CD14-positive monocyte (primary cell): ENCODE results near the gene GIT2. TPM values are rescaled to one million over a fixed set of nuclear protein-coding genes. Genes with fewer than 3 reads are reported as not detected.

Source experiments
- DNase-seq, 3 donors: peaks; one replicate each; pipeline ENCODE4 v3.0.0-alpha.2; 2011 to 2022
- H2AFZ ChIP-seq: 2 replicates; pipeline ENCODE4 v1.6.0; 2012; ENCODE audit warnings: mild to moderate bottlenecking, low read depth, low read length, inconsistent platforms; ENCODE audit not compliant: insufficient read depth, poor library complexity, severe bottlenecking
- H3K27ac ChIP-seq, 2 donors: 1 replicate in 1 of 2; 2 replicates in 1 of 2; pipeline ENCODE4 v1.5.1; 2012 to 2013; ENCODE audit warnings: low read length in 2 of 2, control low read depth in 1 of 2, inconsistent platforms in 1 of 2, low read depth in 1 of 2, mild to moderate bottlenecking in 1 of 2
- H3K27me3 ChIP-seq, 2 donors: one replicate each; pipeline versions ENCODE4 v1.6.0 to v1.6.1; 2011 to 2013; ENCODE audit warnings: low read length in 2 of 2; ENCODE audit not compliant: control insufficient read depth in 2 of 2, insufficient read depth in 2 of 2
- H3K36me3 ChIP-seq, 2 donors: replicated peaks in 1 of 2; 1 replicate in 1 of 2; 2 replicates in 1 of 2; pipeline versions ENCODE4 v1.5.1 to v1.6.1; 2012 to 2013; ENCODE audit warnings: low read length in 2 of 2, control low read depth in 1 of 2, inconsistent platforms in 1 of 2, mild to moderate bottlenecking in 1 of 2; ENCODE audit not compliant: insufficient read depth in 2 of 2, control insufficient read depth in 1 of 2
- H3K4me1 ChIP-seq, 2 donors: 1 replicate in 1 of 2; 2 replicates in 1 of 2; pipeline versions ENCODE4 v1.5.1 to v1.6.1; 2012 to 2013; ENCODE audit warnings: low read length in 2 of 2, control low read depth in 1 of 2, inconsistent platforms in 1 of 2, mild to moderate bottlenecking in 1 of 2, moderate library complexity in 1 of 2; ENCODE audit not compliant: insufficient read depth in 2 of 2, control insufficient read depth in 1 of 2
- H3K4me2 ChIP-seq: replicated peaks from 2 replicates; pipeline ENCODE3; 2012; ENCODE audit warnings: low read length, moderate library complexity, mild to moderate bottlenecking; ENCODE audit not compliant: poor library complexity, severe bottlenecking; ENCODE audit errors: extremely low read depth
- H3K4me3 ChIP-seq, 3 experiments: fragments of 200-600 bp in 1 of 3; sonication (generic) in 1 of 3; replicated peaks in 1 of 3; 1 replicate in 2 of 3; 2 replicates in 1 of 3; pipeline ENCODE4 v1.5.1; 2011 to 2013; ENCODE audit warnings: low read length in 3 of 3, mild to moderate bottlenecking in 3 of 3, control low read depth in 2 of 3, low read depth in 2 of 3, inconsistent platforms in 1 of 3, moderate library complexity in 1 of 3
- H3K79me2 ChIP-seq: 2 replicates; pipeline ENCODE4 v1.6.0; 2012; ENCODE audit warnings: mild to moderate bottlenecking, control low read depth, inconsistent platforms, low read length, moderate library complexity; ENCODE audit not compliant: insufficient read depth
- H3K9ac ChIP-seq: 2 replicates; pipeline ENCODE4 v1.6.0; 2017; ENCODE audit warnings: low read length, mild to moderate bottlenecking; ENCODE audit not compliant: insufficient read depth, poor library complexity, severe bottlenecking
- H3K9me3 ChIP-seq, 2 donors: replicated peaks in 1 of 2; 1 replicate in 1 of 2; 2 replicates in 1 of 2; pipeline versions ENCODE4 v1.5.1 to v1.6.1; 2012 to 2013; ENCODE audit warnings: low read length in 2 of 2, control low read depth in 1 of 2; ENCODE audit not compliant: control insufficient read depth in 1 of 2, insufficient read depth in 1 of 2
- H4K20me1 ChIP-seq: 2 replicates; pipeline ENCODE4 v1.6.0; 2012; ENCODE audit warnings: mild to moderate bottlenecking, low read length, control low read depth, moderate library complexity; ENCODE audit not compliant: insufficient read depth
- H3K27ac Mint-ChIP-seq, 7 donors: one replicate each; pipeline ENCODE4 v1.8.0; 2020; ENCODE audit warnings: mild to moderate bottlenecking in 7 of 7, mixed read lengths in 7 of 7, moderate library complexity in 6 of 7, inconsistent platforms in 2 of 7
- H3K27me3 Mint-ChIP-seq, 3 donors: one replicate each; pipeline ENCODE4 v1.8.0; 2021 to 2022; ENCODE audit warnings: low read depth in 3 of 3, mild to moderate bottlenecking in 3 of 3, mixed read lengths in 3 of 3, moderate library complexity in 3 of 3, inconsistent platforms in 1 of 3
- H3K36me3 Mint-ChIP-seq, 2 donors: one replicate each; pipeline ENCODE4 v1.8.0; 2020; ENCODE audit warnings: mixed read lengths in 2 of 2, inconsistent platforms in 1 of 2, mild to moderate bottlenecking in 1 of 2
- H3K4me1 Mint-ChIP-seq: one replicate; pipeline ENCODE4 v1.8.0; 2020; ENCODE audit warnings: mild to moderate bottlenecking, mixed read lengths
- H3K4me3 Mint-ChIP-seq, 2 donors: one replicate each; pipeline ENCODE4 v1.8.0; 2020; ENCODE audit warnings: mild to moderate bottlenecking in 2 of 2, mixed read lengths in 2 of 2, moderate library complexity in 1 of 2
- H3K9me3 Mint-ChIP-seq, 7 donors: one replicate each; pipeline ENCODE4 v1.8.0; 2020 to 2022; ENCODE audit warnings: mixed read lengths in 7 of 7, mild to moderate bottlenecking in 6 of 7, moderate library complexity in 6 of 7, inconsistent platforms in 2 of 7
- WGBS: methylation state at CpG from one replicate; pipeline ENCODE4 v1.1.5; 2013; ENCODE audit warnings: missing lambda C conversion rate; ENCODE audit not compliant: insufficient coverage; 5-methylcytosine and 5-hydroxymethylcytosine counted together
- intact Hi-C, 2 donors: fragments of 100-400 bp; cut with micrococcal nuclease; formaldehyde crosslinking; loops; one replicate each; pipeline versions ENCODE4 v1.15.0 to v1.15.1; 2023
- polyA plus RNA-seq, 3 donors: library from polyadenylated mRNA; depleted of rRNA in 1 of 3; unstranded in 2 of 3; stranded (reverse) in 1 of 3; fragments of 300-500 nt in 2 of 3; fragments of >200 nt in 1 of 3; fragmentation: Illumina TruSeq in 2 of 3; gene quantifications; 1 replicate in 2 of 3; 2 replicates in 1 of 3; pipeline ENCODE4 v1.2.3, GENCODE V29; 2012 to 2021
- TF ChIP-seq, protein P1 (sequence below): fragments of 200-600 bp; IDR thresholded peaks from one replicate; pipeline ENCODE4 v1.8.0; 2022; ENCODE audit warnings: antibody characterized with exemption, mild to moderate bottlenecking

Gene GIT2
- polyA plus RNA-seq, 3 donors: 75.8 to 139 (median 98.8) TPM

DNA sequence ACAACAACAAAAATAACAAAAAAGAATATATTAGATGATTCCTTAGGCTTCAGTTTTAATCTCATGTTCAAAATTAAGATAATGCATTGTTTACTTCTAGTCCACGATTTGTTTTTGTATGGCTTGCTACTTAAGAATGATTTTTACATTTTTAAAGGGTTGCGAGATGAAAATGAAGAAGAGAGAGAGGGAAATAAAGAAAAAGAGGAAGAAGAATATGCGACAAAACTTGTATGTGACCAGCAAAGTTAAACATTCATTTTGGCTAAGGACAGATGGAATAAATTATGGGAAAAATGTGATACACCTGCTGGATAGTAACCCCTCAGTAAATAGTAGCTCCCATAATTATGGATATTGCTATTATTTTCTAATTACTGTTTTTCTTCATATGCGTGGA, 1.2 kb upstream of the GIT2 start:
- no peak overlapping the region for H3K4me3 Mint-ChIP-seq
- Histone ChIP-seq H3K79me2 (peaks cover 81% of the 10 kb centered on the region), H3K36me3 (peaks cover 0 to 9% of the 10 kb centered on the region in 2 donors), H3K9me3 (no peaks in the 10 kb centered on the region), H3K27me3 (no peaks in the 10 kb centered on the region), H3K4me1 (peaks cover 56 to 71% of the 10 kb centered on the region in 2 donors), H3K9ac (no peak overlapping the region), H3K4me2 (peak overlapping the region; percentile 0), H3K4me3 (peak overlapping the region in 1 of 3 experiments; percentile 6), H2AFZ (no peak overlapping the region), H3K27ac (no peak overlapping the region), H4K20me1 (peaks cover 58% of the 10 kb centered on the region)
- intact Hi-C loops: no loop called here
- TF ChIP-seq, protein P1, sequence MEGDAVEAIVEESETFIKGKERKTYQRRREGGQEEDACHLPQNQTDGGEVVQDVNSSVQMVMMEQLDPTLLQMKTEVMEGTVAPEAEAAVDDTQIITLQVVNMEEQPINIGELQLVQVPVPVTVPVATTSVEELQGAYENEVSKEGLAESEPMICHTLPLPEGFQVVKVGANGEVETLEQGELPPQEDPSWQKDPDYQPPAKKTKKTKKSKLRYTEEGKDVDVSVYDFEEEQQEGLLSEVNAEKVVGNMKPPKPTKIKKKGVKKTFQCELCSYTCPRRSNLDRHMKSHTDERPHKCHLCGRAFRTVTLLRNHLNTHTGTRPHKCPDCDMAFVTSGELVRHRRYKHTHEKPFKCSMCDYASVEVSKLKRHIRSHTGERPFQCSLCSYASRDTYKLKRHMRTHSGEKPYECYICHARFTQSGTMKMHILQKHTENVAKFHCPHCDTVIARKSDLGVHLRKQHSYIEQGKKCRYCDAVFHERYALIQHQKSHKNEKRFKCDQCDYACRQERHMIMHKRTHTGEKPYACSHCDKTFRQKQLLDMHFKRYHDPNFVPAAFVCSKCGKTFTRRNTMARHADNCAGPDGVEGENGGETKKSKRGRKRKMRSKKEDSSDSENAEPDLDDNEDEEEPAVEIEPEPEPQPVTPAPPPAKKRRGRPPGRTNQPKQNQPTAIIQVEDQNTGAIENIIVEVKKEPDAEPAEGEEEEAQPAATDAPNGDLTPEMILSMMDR: no peak
- no peaks in the 10 kb centered on the region for H3K9me3 Mint-ChIP-seq
- peak overlapping the region; percentile 38 to 88 (median 58) for H3K27ac Mint-ChIP-seq
- peaks cover 69% of the 10 kb centered on the region for H3K4me1 Mint-ChIP-seq
- WGBS: 0% methylated on average over 2 of the region's 4 CpGs
- peaks cover 7 to 12% of the 10 kb centered on the region in 2 donors for H3K36me3 Mint-ChIP-seq
- DNase-seq: peak in 1 of 3 donors; percentile 23
- H3K27me3 Mint-ChIP-seq: no peaks in the 10 kb centered on the region

DNA sequence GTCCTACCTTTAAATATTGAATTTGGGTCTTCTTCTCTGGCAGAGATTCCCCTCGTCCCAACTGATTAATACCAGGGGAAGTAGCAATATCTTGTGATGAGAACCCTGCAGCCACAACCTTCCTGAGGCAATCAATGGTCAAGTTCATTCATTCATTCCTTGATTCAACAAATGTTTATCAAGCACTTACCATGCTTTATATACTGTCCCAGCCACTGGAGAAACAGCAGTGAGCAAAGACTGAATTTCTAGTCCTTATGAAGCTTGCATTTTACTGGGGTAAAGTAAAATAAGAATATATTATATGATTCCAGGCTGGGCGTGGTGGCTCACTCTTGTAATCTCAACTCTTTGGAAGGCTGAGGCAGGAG, 300 bp upstream of the GIT2 start:
- peaks cover 81% of the 10 kb centered on the region for H3K79me2 ChIP-seq
- intact Hi-C loops: no loop called here
- Mint-ChIP-seq H3K4me1 (peaks cover 63% of the 10 kb centered on the region), H3K9me3 (no peaks in the 10 kb centered on the region), H3K36me3 (peaks cover 9 to 16% of the 10 kb centered on the region in 2 donors), H3K27me3 (no peaks in the 10 kb centered on the region), H3K4me3 (peak overlapping the region; percentile 75 to 99), H3K27ac (peak overlapping the region; percentile 82 to 97 (median 88))
- peak overlapping the region; percentile 87 to 96 for H3K27ac ChIP-seq
- H2AFZ ChIP-seq: peak overlapping the region; percentile 75
- 0% methylated on average over 1 of the region's 2 CpGs for WGBS
- H3K4me1 ChIP-seq: peaks cover 56 to 65% of the 10 kb centered on the region in 2 donors
- H3K4me2 ChIP-seq: peak overlapping the region; percentile 85
- TF ChIP-seq, protein P1: no peak
- H3K4me3 ChIP-seq: peak overlapping the region; percentile 66 to 94 (median 73)
- no peaks in the 10 kb centered on the region for H3K9me3 ChIP-seq
- DNase-seq: no peak
- H3K9ac ChIP-seq: peak overlapping the region; percentile 97
- no peaks in the 10 kb centered on the region for H3K27me3 ChIP-seq
- H3K36me3 ChIP-seq: peaks cover 4 to 19% of the 10 kb centered on the region in 2 donors
- peaks cover 58% of the 10 kb centered on the region for H4K20me1 ChIP-seq
